ENCODE results near the gene CASP7. TPM values are rescaled to one million over a fixed set of nuclear protein-coding genes. Genes with fewer than 3 reads are reported as not detected.
A peak's percentile ranks its signal among the peaks of the same experiment; 100 is the strongest.

CASP7 gene
- total RNA-seq, 2 donors from 2014 or later, result 76.9 to 139 TPM

DNA sequence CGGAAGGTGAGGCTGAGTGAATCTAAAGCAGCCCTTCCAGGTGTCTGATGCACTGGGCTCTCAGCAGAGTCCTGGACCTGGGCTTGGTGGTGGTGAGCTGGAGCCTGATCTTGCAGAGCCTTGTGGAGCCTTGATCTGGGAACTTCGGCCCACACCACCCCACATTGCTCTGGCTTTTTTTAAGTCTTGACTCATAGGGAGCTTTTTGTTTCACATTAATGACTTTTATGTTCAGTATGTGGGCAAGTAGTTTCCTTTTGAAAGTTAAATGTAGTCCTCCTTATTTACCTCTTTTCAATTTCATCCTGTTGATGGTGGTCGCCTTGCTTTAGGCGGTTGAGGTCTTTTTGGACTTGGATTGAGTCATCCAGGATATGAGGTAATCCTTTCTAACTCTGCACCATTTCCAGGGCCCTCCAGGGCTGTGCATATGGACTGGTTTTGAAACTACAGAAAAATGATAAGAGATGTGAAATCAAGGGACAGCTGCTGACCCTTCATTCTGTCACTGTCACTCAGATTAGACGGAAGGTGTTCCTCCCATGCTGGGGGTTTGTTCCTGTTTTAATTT lies 12.9 kb upstream of the CASP7 start:
- no peak overlapping the region for H3K4me3 ChIP-seq
- H3K27ac ChIP-seq, result no peak overlapping the region
- DNase-seq, result no peak
- H3K27me3 ChIP-seq, result no peaks in the 10 kb centered on the region
- H3K9me3 ChIP-seq, result no peaks in the 10 kb centered on the region
- H3K36me3 ChIP-seq, result no peaks in the 10 kb centered on the region
- TF ChIP-seq, protein P1, sequence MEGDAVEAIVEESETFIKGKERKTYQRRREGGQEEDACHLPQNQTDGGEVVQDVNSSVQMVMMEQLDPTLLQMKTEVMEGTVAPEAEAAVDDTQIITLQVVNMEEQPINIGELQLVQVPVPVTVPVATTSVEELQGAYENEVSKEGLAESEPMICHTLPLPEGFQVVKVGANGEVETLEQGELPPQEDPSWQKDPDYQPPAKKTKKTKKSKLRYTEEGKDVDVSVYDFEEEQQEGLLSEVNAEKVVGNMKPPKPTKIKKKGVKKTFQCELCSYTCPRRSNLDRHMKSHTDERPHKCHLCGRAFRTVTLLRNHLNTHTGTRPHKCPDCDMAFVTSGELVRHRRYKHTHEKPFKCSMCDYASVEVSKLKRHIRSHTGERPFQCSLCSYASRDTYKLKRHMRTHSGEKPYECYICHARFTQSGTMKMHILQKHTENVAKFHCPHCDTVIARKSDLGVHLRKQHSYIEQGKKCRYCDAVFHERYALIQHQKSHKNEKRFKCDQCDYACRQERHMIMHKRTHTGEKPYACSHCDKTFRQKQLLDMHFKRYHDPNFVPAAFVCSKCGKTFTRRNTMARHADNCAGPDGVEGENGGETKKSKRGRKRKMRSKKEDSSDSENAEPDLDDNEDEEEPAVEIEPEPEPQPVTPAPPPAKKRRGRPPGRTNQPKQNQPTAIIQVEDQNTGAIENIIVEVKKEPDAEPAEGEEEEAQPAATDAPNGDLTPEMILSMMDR (IDR thresholded peaks at IDR 0.05), result no peak
- H3K9ac ChIP-seq (ENCODE audit: low read depth in 2 of 2, low read length in 2 of 2), result no peak overlapping the region
- H3K4me1 ChIP-seq, result no peaks in the 10 kb centered on the region
- intact Hi-C loops (cut with DNase I), result no loop called here

DNA sequence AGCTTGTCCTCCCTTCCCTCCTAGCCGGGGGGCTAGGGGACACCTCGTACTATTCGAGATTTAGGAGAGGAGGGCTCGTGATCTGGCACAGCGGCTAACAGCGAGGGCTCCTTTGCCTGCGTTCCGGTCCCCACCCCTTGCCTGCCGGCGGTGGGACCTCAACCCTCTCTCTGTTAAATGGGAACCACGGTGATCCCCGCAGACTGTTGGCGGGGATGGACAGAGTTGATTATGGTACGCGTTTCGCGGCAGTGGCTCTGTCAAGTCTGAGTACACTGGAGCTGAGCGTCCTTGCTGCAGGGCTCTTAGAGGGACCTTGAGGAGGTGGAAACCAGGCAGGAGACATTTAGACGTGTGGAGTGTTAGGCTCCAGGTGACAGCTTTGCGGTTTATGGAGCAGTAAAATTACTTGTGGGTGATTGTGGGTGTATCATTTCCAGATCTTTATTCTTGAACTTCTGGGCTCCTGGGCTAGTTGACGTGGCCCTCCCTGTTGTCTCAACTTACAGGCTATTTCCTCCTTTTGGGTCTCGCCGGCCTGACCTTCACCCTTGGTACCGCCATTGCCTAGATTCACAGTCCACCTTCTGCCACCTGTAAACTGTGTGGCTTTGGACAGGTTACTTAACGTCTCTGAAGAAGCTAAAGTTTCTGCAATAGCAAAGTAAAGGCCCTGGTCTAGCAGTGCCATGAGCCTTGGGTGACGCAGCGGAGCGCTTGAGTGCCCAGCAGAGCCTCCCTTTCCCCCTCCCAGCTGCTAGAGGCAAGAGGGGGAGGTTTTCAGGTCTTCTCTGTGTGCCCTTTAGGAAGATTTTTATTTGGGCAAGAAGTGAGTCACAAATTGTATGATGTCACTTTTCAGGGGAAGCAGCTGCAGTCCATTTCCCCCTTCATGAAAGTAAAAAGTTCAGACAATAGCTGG lies 739 bp downstream of the CASP7 start:
- H3K36me3 ChIP-seq, result no peaks in the 10 kb centered on the region
- H3K27ac ChIP-seq, result peak overlapping the region; percentile 97
- H3K9ac ChIP-seq (ENCODE audit: low read depth in 2 of 2, low read length in 2 of 2), result peak overlapping the region; percentile 97 to 99
- H3K27me3 ChIP-seq, result no peaks in the 10 kb centered on the region
- TF ChIP-seq, protein P1 (IDR thresholded peaks at IDR 0.05), result no peak
- H3K4me1 ChIP-seq, result peaks cover 4% of the 10 kb centered on the region
- peak; percentile 80 for DNase-seq
- H3K9me3 ChIP-seq, result no peaks in the 10 kb centered on the region
- intact Hi-C loops (cut with DNase I), result no loop called here
- H3K4me3 ChIP-seq, result peak overlapping the region; percentile 70

DNA sequence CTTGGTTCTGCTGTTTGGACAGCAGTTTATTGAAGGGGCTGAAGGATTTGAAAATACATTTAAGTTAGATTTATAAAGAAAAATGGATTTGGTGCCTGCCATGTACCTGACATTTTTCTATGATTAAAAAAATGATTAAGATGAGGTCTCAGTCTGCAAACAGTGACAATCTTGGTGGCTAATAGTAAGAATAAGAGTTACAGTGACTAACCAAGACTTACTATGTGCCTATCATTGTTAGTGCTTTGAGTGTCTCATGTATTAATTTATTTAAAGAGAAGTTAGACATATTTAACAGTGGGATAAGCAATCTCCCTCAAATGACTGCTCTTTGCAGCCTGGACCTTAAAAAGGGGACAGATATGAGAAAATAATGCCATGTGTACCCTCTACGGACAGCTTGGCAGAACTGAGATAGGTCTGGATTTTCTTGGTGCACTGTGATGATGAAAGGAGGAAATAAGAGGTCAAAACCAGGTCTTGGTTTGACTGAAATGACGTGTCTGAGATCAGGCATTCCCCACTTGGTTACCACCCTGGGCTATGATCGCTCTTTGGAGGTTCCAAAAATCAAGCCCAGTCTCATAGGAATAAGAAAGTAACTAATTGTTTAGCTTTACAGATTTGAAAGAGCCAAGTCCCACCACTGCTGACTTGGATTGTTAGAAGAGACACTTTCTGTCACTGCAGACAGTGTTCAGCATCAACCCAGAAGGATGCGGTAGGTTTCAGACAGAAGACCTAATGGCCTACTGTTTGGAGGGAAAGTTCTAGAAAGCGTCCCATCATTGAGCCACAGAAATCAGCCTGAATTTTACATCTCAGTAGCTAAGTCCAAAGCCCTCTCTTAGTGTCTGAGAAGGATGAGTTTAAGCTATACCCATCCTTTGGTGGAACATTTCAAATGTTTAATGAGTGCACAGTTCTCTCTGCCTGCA lies 2.1 kb downstream of the CASP7 start:
- intact Hi-C loops (cut with DNase I), result no loop called here
- peak overlapping the region in 1 of 2 donors; percentile 97 for H3K9ac ChIP-seq (ENCODE audit: low read depth in 2 of 2, low read length in 2 of 2)
- H3K4me1 ChIP-seq, result peaks cover 4% of the 10 kb centered on the region
- peak overlapping the region; percentile 97 for H3K27ac ChIP-seq
- H3K27me3 ChIP-seq, result no peaks in the 10 kb centered on the region
- H3K4me3 ChIP-seq, result no peak overlapping the region
- TF ChIP-seq, protein P1 (IDR thresholded peaks at IDR 0.05), result no peak
- H3K36me3 ChIP-seq, result no peaks in the 10 kb centered on the region
- H3K9me3 ChIP-seq, result no peaks in the 10 kb centered on the region
- no peak for DNase-seq

DNA sequence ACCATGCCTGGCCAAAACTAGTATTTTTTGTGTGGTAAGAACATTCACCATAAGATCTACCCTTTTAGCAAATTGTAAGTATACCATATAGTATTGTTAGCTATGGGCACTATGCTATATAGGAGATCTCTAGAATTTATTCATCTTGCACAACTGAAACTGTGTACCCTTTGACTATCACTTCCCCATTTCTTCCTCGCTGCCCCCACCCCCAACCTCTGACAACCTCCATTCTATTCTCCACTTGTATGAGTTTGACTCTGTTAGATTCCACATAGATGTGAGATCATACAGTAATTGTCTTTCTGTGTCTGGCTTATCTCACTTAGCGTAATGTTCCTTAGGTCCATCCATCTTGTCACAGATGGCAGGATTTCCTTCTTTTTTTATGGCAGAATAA lies 3.6 kb downstream of the CASP7 start:
- H3K9ac ChIP-seq (ENCODE audit: low read depth in 2 of 2, low read length in 2 of 2), result no peak overlapping the region
- H3K27me3 ChIP-seq, result no peaks in the 10 kb centered on the region
- peaks cover 4% of the 10 kb centered on the region for H3K4me1 ChIP-seq
- TF ChIP-seq, protein P1 (IDR thresholded peaks at IDR 0.05), result no peak
- no peak for DNase-seq
- intact Hi-C loops (cut with DNase I), result no loop called here
- H3K9me3 ChIP-seq, result no peaks in the 10 kb centered on the region
- no peak overlapping the region for H3K4me3 ChIP-seq
- no peak overlapping the region for H3K27ac ChIP-seq
- no peaks in the 10 kb centered on the region for H3K36me3 ChIP-seq

DNA sequence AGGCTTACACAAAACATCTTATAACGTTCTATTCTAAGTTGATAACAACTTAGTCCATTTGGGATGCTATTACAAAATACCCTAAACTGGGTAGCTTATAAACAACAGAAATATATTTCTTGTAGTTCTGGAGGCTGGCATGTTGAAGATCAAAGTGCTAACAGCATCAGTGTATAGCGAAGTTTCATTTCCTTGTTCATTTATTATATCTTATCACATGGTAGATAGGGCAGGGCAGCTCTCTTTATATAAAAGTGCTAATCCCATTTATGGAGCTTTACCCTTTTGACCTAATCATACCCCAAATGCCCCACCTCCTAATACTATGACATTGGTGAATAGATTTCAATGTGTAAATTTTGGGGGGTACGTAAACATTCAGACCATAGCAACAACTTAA lies 6.3 kb downstream of the CASP7 start:
- intact Hi-C loops (cut with DNase I), result no loop called here
- Histone ChIP-seq H3K4me1 (peaks cover 4% of the 10 kb centered on the region), H3K9me3 (no peaks in the 10 kb centered on the region), H3K36me3 (no peaks in the 10 kb centered on the region), H3K4me3 (no peak overlapping the region), H3K9ac (ENCODE audit: low read depth in 2 of 2, low read length in 2 of 2) (no peak overlapping the region), H3K27me3 (no peaks in the 10 kb centered on the region), H3K27ac (peak overlapping the region; percentile 7)
- TF ChIP-seq, protein P1 (IDR thresholded peaks at IDR 0.05), result no peak
- DNase-seq, result no peak

Measured in colonic mucosa (tissue), 4 donors.